ENCODE results near the gene GRWD1. TPM values are rescaled to one million over a fixed set of nuclear protein-coding genes. Genes with fewer than 3 reads are reported as not detected.
A peak's percentile ranks its signal among the peaks of the same experiment; 100 is the strongest.

Gene GRWD1
- total RNA-seq, 1 donor from 2014 or later, result 71.4 TPM

DNA sequence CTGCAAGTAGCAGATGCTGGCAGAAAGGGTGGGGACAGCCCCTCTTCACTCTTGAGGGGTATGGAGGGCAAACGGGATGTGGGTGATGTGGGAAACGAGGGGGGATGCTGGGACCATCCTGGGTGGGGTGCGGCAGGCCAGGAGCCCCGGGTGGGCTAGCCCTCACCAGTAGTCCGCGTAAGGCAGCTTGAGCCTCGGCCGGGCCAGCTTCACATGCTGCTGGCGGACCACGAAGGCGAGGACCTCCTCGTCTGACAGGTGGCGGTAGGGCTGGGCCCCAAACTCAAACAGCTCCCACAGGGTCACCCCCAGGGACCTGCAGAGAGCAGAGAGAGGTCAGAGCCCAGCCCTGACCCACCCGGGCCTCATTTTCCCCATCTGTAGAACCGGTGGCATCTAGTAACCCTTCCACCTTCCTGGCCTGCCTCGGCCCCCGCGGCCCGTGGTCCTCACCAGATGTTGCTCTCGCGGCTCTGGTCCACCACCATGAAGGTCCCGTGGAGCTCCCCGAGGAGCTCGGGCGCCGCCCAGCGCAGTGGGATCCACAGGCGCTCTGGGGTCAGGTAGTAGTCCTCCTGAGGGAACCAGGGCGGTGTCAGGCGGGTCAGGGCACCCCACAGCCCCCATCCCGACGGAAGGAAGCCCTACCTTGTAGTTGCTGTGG is 55.2 kb downstream of the GRWD1 start:
- Mint-ChIP-seq H3K4me1 (peaks cover 24% of the 10 kb centered on the region), H3K9me3 (no peaks in the 10 kb centered on the region), H3K27me3 (peaks cover 15% of the 10 kb centered on the region), H3K27ac (no peak overlapping the region), H3K4me3 (peak overlapping the region; percentile 65), H3K36me3 (ENCODE audit: low read depth) (no peaks in the 10 kb centered on the region)
- ATAC-seq (ENCODE audit: low read depth) (no peak), DNase-seq (no peak)
- POLR2A ChIA-PET, result interaction anchor here (1.1 kb wide), 1 partner anchor 11 kb away, joined by 4 read pairs; no protein-coding TSS in a partner anchor
- CTCF ChIA-PET, result interaction anchor here (0.6 kb wide), 1 partner anchor 1127 kb away, joined by 3 read pairs; no protein-coding TSS in a partner anchor
- intact Hi-C loops (cut with micrococcal nuclease), result no loop called here
- TF ChIP-seq, protein P1, sequence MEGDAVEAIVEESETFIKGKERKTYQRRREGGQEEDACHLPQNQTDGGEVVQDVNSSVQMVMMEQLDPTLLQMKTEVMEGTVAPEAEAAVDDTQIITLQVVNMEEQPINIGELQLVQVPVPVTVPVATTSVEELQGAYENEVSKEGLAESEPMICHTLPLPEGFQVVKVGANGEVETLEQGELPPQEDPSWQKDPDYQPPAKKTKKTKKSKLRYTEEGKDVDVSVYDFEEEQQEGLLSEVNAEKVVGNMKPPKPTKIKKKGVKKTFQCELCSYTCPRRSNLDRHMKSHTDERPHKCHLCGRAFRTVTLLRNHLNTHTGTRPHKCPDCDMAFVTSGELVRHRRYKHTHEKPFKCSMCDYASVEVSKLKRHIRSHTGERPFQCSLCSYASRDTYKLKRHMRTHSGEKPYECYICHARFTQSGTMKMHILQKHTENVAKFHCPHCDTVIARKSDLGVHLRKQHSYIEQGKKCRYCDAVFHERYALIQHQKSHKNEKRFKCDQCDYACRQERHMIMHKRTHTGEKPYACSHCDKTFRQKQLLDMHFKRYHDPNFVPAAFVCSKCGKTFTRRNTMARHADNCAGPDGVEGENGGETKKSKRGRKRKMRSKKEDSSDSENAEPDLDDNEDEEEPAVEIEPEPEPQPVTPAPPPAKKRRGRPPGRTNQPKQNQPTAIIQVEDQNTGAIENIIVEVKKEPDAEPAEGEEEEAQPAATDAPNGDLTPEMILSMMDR (IDR thresholded peaks at IDR 0.05), result no peak

DNA sequence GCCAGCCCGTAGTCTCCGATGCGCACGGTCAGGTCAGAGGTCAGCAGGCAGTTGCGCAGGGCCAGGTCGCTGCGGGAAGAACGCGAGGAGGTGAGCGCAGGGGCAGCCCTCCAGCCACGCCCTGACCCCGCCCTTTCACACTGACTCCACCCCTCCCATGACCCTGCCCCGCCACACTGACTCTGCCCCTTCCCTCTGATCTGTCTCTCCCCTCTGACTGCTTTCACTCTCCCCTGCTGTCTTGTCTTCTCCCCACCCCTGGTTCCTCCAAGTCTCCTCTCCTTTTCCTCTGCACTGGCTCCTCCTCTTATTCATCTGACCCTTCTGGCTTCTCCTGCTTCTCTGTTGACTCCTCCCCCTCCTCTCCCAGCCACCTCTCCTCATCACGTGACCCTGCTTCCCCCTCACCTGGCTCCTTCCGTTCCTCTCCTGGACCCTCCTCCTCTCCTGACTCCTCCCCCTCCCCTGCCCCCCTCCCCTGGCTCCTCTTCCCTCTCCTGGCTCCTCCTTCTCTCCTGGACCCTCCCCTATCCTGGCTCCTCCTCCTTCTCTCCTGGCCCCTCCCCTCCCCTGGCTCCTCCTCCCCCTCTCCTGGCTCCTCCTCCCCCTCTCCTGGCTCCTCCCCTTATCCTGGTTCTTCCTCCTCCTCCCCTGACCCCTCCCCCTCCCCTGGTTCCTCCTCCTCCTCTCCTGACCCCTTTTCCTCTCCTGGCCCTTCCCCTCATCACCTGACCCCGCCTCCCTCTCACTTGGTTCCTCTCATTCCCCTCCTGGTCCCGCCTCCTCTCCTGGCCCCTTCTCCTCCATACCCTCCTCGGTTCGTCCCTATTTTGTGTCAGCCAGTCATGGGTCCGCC is 55.9 kb downstream of the GRWD1 start:
- Mint-ChIP-seq H3K27me3 (peaks cover 15% of the 10 kb centered on the region), H3K36me3 (ENCODE audit: low read depth) (no peaks in the 10 kb centered on the region), H3K27ac (no peak overlapping the region), H3K9me3 (no peaks in the 10 kb centered on the region), H3K4me3 (peak overlapping the region; percentile 65), H3K4me1 (peaks cover 24% of the 10 kb centered on the region)
- DNase-seq (no peak), ATAC-seq (ENCODE audit: low read depth) (peak; percentile 64)
- intact Hi-C loops (cut with micrococcal nuclease), result loop anchor here (1.0 kb wide), 2 partner anchors 10 to 12 kb away; no protein-coding TSS in a partner anchor
- ChIA-PET POLR2A (interaction anchor here (0.5 to 1.5 kb wide), 9 partner anchors 8 to 1388 kb away, joined by 3 to 11 read pairs (median 3); partner anchors contain the start of genes RPL18, SPHK2 and ZC3H4), CTCF (no interaction called here)
- TF ChIP-seq, protein P1 (IDR thresholded peaks at IDR 0.05), result no peak

DNA sequence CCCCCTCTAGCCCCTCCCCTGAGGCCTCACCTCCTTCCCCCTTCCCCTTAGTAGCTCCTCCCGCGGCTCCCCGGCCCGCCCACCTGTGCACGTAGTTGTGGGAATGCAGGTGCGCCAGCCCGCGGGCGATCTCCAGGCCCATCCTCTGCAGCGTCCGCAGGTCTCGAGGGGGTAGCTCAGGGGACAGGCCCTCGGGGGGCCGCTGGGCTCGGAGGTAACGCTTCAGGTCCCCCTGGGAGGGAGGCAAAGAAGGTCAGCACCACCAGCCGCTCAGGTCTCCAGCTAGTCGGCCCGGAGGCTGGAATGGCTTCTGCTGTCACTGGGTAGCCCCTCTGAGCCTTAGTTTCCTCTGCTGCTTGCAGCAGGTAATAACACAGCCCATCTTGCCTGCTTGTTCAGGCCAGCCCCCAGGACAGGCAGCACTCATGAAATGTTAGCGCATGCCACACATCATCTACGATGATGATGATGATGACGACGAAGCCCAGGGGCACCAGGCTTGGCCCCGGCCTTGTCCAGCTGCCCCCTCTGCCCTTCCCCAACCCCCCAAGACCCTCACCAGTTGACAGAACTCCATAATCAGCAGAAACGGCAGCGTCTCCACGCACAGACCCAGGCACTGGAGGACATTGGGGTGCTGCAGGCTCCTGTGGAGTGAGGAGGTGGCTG is 56.7 kb downstream of the GRWD1 start:
- intact Hi-C loops (cut with micrococcal nuclease), result loop anchor here (1.0 kb wide), 2 partner anchors 11 kb away; no protein-coding TSS in a partner anchor
- Mint-ChIP-seq H3K36me3 (ENCODE audit: low read depth) (no peaks in the 10 kb centered on the region), H3K27ac (no peak overlapping the region), H3K9me3 (no peaks in the 10 kb centered on the region), H3K4me3 (peak overlapping the region; percentile 63), H3K4me1 (peaks cover 24% of the 10 kb centered on the region), H3K27me3 (peaks cover 11% of the 10 kb centered on the region)
- CTCF ChIA-PET, result interaction anchor here (0.7 kb wide), 1 partner anchor 12 kb away, joined by 3 read pairs; no protein-coding TSS in a partner anchor
- POLR2A ChIA-PET, result interaction anchor here (0.5 to 1.5 kb wide), 9 partner anchors 9 to 1389 kb away, joined by 3 to 11 read pairs (median 3); partner anchors contain the start of genes RPL18, SPHK2 and ZC3H4
- peak; percentile 63 for DNase-seq
- ATAC-seq (ENCODE audit: low read depth), result peak; percentile 80
- TF ChIP-seq, protein P1 (IDR thresholded peaks at IDR 0.05), result no peak

DNA sequence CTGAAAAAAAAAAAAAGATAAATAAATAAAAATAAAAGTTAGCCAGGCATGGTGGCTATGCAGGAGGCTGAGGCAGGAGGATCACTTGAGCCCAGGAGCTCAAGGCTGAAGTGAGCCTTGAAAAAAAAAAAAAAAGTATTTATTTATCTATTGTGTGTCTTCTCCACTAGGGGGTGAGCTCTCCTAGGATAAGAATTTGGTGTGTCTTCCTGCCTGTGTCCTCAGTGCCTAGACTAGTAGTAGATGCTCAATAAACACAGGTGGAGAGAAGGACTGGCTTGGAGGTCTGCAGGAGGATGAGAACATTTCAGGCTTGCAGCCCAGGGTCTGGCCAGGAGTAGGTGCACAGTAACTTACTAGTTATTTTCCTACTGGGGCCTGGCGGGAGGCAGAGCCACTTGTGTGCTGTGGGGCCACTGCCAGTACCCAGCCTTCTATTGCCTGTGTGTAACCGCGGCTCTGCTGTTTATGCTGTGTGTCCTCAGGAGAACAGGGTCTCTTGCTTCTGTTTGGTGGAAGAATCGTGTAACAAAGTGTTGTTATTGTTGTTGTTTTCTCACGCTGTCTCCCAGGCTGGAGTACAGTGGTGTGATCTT is 60.5 kb downstream of the GRWD1 start:
- ChIA-PET POLR2A (interaction anchor here (0.7 to 1.4 kb wide), 10 partner anchors 11 to 303 kb away, joined by 3 to 7 read pairs (median 4); partner anchors contain the start of gene EMP3), CTCF (interaction anchor here (0.6 to 3.0 kb wide), 9 partner anchors 13 to 293 kb away, joined by 3 to 24 read pairs (median 6); no protein-coding TSS in a partner anchor)
- TF ChIP-seq, protein P1 (IDR thresholded peaks at IDR 0.05), result no peak
- no peak overlapping the region for H3K4me3 Mint-ChIP-seq
- ATAC-seq (ENCODE audit: low read depth) (no peak), DNase-seq (no peak)
- intact Hi-C loops (cut with micrococcal nuclease), result loop anchor here (1.0 kb wide), 4 partner anchors 78 to 169 kb away; no protein-coding TSS in a partner anchor
- peaks cover 29% of the 10 kb centered on the region for H3K4me1 Mint-ChIP-seq
- H3K27ac Mint-ChIP-seq, result no peak overlapping the region
- H3K36me3 Mint-ChIP-seq (ENCODE audit: low read depth), result no peaks in the 10 kb centered on the region
- H3K27me3 Mint-ChIP-seq, result peaks cover 2% of the 10 kb centered on the region
- H3K9me3 Mint-ChIP-seq, result no peaks in the 10 kb centered on the region

Other genes starting within 250 kb of the GRWD1 start
- 103 and 109 TPM in 2 replicates for gene CARD8, start 190.1 kb upstream of the GRWD1 start, total RNA-seq
- 1.5 and 1.6 TPM in 2 replicates for gene ZNF114, start 175.9 kb upstream of the GRWD1 start, total RNA-seq
- gene EMP3, start 120.4 kb upstream of the GRWD1 start, total RNA-seq, result 309 and 320 TPM in 2 replicates
- 10.2 and 10.5 TPM in 2 replicates for gene TMEM143, start 82.0 kb upstream of the GRWD1 start, total RNA-seq
- gene SYNGR4, start 81.6 kb upstream of the GRWD1 start, total RNA-seq, result not detected in 2 replicates
- gene KDELR1, start 54.4 kb upstream of the GRWD1 start, total RNA-seq, result 50.8 and 51.9 TPM in 2 replicates
- gene GRIN2D, start 52.3 kb upstream of the GRWD1 start, total RNA-seq, result 0.93 and 1.2 TPM in 2 replicates
- 1.7 and 2.2 TPM in 2 replicates for gene KCNJ14, start 9.6 kb downstream of the GRWD1 start, total RNA-seq
- 35.6 and 40.5 TPM in 2 replicates for gene CYTH2, start 23.4 kb downstream of the GRWD1 start, total RNA-seq
- gene LMTK3, start 65.9 kb downstream of the GRWD1 start, total RNA-seq, result 0.60 and 0.66 TPM in 2 replicates
- not detected in 2 replicates for gene SULT2B1, start 106.2 kb downstream of the GRWD1 start, total RNA-seq
- gene SPACA4, start 160.8 kb downstream of the GRWD1 start, total RNA-seq, result not detected in 2 replicates
- gene FAM83E, start 169.1 kb downstream of the GRWD1 start, total RNA-seq, result 3.5 and 5.6 TPM in 2 replicates
- 2,427 and 2,762 TPM in 2 replicates for gene RPL18, start 173.2 kb downstream of the GRWD1 start, total RNA-seq
- 38.2 and 48.5 TPM in 2 replicates for gene SPHK2, start 173.5 kb downstream of the GRWD1 start, total RNA-seq
- 8.7 and 9.2 TPM in 2 replicates for gene DBP, start 191.4 kb downstream of the GRWD1 start, total RNA-seq
- 9.5 and 10.3 TPM in 2 replicates for gene CA11, start 200.2 kb downstream of the GRWD1 start, total RNA-seq
- 0.54 and 0.71 TPM in 2 replicates for gene NTN5, start 227.0 kb downstream of the GRWD1 start, total RNA-seq
- not detected in 2 replicates for gene FUT2, start 250.0 kb downstream of the GRWD1 start, total RNA-seq